ENCODE data around the gene ZNF280D.

GRCh38 chr15:56781666-56782065 lies 48.4 kb upstream of the ZNF280D start:
- TF ChIP-seq, protein P1, sequence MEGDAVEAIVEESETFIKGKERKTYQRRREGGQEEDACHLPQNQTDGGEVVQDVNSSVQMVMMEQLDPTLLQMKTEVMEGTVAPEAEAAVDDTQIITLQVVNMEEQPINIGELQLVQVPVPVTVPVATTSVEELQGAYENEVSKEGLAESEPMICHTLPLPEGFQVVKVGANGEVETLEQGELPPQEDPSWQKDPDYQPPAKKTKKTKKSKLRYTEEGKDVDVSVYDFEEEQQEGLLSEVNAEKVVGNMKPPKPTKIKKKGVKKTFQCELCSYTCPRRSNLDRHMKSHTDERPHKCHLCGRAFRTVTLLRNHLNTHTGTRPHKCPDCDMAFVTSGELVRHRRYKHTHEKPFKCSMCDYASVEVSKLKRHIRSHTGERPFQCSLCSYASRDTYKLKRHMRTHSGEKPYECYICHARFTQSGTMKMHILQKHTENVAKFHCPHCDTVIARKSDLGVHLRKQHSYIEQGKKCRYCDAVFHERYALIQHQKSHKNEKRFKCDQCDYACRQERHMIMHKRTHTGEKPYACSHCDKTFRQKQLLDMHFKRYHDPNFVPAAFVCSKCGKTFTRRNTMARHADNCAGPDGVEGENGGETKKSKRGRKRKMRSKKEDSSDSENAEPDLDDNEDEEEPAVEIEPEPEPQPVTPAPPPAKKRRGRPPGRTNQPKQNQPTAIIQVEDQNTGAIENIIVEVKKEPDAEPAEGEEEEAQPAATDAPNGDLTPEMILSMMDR (IDR thresholded peaks at IDR 0.05): no peak
- TF ChIP-seq POLR2A (IDR thresholded peaks at IDR 0.05): no peak
